Stimulated activated CD8-positive, alpha-beta memory T cell treated with anti-CD3 and anti-CD28 coated beads, Interleukin-15, amount 100 ng/mL, for 48 hours (primary cell): Measurements from ENCODE around the gene KRTAP4-2.
"Not testable (repeated sequence)": the region's sequence is repeated elsewhere in the genome, so short reads cannot be mapped to it uniquely, and the experiment has no call there.

Experiments
- DNase-seq, 2 donors: peaks; one replicate each; pipeline ENCODE4 v3.0.0-alpha.2; 2020; ENCODE audit warnings: low read depth in 2 of 2

KRTAP4-2 gene

DNA sequence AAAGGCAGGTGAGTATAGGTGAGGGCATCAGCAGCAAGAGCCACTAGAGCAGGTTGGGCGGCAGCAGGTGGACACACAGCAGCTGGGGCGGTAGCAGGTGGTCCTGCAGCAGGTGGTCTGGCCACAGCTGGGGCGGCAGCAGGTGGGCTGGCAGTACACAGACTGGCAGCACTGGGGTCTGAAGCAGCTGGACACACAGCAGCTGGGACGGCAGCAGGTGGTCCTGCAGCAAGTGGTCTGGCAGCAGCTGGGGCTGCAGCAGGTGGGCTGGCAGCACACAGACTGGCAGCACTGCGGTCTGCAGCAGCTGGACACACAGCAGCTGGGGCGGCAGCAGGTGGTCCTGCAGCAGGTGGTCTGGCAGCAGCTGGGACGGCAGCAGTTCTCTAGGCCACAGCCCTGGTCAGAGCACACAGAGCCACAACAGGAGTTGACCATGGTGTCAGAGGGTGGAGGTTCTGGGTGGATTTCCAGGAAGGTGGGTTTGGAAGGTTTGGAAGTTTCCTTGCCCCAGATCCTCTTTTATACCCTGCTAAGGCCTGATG lies at the start of gene KRTAP4-2:
KRTAP4-2 (minus strand) TSS at position 495 of the 545 bp plus-strand sequence; CDS start at position 438, 57 bp downstream.
- no peak for DNase-seq

DNA sequence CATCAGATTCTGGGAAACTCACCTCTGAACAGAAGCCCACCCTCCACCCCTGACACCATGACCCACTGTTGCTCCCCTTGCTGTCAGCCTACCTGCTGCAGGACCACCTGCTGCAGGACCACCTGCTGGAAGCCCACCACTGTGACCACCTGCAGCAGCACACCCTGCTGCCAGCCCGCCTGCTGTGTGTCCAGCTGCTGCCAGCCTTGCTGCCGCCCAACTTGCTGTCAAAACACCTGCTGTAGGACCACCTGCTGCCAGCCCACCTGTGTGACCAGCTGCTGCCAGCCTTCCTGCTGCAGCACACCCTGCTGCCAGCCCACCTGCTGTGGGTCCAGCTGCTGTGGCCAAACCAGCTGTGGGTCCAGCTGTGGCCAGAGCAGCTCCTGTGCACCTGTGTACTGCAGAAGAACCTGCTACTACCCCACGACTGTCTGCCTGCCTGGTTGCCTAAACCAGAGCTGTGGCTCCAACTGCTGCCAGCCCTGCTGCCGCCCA lies 48.6 kb upstream of the KRTAP4-2 start, which contains the start of gene KRTAP9-2:
KRTAP9-2 (plus strand) TSS at position 51 of the 498 bp plus-strand sequence; CDS start at position 58, 7 bp downstream.
- not testable (repeated sequence) for DNase-seq

DNA sequence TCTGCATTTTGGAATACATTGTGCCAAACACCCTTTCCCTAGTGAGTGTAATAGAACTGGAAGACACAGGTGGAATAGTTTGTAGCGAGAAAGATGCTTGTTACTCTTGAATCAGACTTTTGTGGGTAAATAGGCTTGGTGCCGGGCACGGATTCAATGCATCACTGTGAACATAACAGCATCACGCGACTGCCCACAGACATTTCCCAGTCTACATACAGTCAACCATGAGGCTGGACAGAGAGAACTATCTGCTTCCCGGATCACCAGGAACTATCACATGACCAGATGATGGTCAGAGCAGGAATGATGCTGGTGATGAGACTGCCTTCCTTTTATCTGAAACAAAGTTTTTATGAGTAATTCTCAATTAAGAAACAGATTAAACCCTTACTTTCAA lies 48.0 kb upstream of the KRTAP4-2 start:
- DNase-seq = no peak

DNA sequence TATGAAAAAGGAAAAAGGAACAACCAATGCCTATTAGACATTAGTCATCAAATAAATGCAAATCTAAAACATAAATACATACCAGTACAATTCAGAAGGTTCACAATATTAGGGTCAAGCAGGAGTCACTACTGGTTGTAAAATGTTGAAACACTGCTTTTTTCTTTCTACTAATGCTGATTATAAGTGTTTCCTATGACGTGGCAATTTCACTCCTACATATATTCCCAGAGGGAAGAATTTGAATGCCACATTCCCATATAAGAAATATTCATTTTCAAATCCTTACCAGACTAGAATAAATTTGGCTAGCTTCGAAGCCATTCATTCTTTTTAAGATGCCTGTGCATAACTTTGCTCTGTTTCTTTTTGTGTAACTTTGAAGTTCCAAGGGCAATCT lies 45.8 kb upstream of the KRTAP4-2 start:
- DNase-seq = no peak

DNA sequence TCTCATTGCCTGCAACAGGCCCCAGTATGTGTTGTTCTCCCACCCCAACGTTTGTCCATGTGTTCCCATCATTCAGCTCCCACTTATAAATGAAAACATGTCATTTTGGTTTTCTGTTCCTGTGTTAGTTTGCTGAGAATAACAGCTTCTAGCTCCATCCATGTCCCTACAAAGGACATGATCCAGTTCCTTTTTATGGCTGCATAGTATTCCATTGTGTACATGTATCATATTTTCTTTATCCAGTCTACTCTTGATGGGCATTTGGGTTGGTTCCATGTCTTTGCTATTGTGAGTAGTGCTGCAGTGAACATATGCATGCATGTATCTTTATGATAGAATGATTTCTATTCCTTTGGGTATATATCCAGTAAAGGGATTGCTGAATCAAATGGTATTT lies 37.7 kb upstream of the KRTAP4-2 start:
- DNase-seq = no peak

DNA sequence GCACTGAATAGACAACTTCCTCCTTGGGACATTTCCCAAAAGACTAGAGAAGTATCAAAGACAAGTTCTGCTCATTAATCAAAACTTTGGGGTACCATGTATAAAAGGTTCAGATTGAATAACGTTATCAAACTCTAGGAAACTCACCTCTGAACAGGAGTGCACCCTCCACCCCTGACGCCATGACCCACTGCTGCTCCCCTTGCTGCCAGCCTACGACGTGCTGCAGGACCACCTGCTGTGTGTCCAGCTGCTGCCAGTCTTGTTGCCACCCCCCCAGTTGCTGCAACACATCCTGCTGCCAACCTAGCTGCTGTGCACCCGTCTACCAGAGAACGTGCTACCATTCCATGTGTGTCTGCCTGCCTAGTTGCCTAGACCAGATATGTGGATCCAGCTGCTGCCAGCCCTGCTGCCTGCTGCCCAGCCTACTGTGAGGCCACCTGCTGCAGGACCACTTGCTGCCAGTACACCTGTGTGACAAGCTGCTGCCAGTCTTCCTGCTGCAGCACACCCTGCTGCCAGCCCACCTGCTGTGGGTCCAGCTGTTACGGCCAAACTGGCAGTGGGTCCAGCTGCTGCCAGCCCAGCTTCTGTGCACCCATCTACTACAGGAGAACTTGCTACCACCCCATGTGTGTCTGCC lies 34.6 kb upstream of the KRTAP4-2 start:
- no peak for DNase-seq

DNA sequence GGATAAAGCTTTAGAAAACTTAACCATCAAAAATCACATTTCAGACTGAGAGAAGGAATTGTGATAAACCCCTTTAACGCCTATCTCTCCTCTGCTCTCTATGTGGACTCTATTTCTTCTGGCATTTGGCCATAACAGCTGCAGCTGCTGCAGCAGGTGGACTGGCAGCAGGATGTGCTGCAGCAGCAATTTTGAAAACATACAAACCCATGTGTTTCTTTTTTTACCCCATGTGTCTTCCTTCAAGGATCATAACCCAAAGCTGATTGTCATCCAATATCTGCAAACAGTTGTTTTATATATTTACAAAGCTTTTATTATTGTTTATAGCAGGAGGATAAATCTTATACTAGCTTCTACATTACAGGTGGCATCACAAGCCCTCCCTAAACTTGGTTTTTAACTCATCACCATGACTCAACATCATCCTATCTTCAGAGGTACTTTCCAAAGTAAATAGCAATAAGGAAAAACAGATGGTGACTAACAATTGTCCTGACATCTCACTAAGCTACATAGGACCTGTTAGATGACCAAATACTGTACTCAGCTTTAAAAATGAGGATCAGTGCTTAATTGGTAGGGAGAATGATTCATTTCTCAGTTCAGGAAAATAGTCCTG lies 33.9 kb upstream of the KRTAP4-2 start:
- DNase-seq = no peak

DNA sequence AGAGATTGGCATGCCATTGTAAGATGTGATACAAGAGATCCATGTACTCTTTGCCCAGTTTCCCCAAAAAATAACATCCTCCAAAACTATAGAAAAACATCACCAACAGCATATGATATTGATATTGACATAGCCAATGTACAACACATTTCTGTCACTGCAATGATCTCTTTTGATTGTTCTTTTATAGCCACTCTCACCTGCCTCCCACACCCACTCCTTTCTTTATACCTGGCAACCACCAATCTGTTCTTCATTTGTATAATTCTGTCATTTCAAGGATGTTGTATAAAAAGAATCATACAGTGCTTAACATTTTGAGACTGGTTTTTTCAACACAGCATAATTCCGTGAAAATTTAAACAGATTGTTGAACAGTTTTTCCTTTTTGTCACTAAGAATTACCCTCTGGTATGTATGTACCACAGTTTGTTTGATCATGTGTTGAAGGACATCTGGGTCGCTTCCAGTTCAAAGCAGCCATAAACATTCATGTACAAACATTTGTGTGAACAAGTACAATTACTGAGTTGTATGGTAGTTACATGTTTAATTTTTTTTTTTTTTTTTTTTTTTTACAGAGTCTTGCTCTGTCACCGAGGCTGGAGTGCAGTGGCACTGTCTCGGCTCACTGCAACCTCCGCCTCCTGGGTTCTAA lies 21.5 kb upstream of the KRTAP4-2 start:
- DNase-seq = no peak

DNA sequence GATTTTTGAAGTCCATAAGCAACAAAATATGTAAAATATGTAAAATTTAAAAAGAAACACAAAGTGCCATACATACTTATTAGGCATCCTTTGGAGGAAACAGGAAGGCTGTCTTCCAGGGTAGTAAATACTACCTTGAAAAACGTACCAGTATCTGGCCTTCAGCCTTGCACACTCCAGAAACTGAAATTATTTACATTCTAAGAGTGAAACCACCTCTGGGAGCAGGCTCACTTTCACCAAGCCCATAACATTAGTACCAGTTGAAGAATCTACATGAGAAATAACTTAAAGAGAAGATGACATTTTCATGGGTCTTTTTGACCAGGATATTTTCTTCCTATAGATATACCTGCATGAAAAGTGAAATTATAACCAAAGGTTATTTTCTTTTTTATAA lies 18.0 kb upstream of the KRTAP4-2 start:
- DNase-seq = no peak

DNA sequence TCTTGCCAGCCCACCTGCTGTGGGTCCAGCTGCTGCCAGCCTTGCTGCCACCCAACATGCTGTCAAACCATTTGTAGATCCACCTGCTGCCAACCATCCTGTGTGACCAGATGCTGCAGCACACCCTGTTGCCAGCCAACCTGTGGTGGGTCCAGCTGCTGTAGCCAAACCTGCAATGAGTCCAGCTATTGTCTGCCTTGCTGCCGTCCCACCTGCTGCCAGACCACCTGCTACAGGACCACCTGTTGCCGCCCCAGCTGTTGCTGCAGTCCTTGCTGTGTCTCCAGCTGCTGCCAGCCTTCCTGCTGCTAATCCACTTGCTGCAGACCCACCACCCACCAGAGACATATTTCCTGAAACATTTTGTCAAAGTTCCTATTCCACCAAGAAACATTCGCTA lies 12.3 kb upstream of the KRTAP4-2 start:
- no peak for DNase-seq

DNA sequence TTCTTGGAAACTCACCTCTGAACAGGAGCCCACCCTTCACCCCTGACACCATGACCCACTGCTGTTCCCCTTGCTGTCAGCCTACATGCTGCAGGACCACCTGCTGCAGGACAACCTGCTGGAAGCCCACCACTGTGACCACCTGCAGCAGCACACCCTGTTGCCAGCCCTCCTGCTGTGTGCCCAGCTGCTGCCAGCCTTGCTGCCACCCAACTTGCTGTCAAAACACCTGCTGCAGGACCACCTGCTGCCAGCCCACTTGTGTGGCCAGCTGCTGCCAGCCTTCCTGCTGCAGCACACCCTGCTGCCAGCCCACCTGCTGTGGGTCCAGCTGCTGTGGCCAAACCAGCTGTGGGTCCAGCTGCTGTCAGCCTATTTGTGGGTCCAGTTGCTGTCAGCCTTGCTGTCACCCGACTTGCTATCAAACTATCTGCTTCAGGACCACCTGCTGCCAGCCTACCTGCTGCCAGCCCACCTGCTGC lies 11.9 kb upstream of the KRTAP4-2 start, which contains the start of gene KRTAP9-1:
KRTAP9-1 (plus strand) TSS at position 51 of the 482 bp plus-strand sequence; CDS start at position 51, 0 bp downstream.
- DNase-seq = not testable (repeated sequence)

DNA sequence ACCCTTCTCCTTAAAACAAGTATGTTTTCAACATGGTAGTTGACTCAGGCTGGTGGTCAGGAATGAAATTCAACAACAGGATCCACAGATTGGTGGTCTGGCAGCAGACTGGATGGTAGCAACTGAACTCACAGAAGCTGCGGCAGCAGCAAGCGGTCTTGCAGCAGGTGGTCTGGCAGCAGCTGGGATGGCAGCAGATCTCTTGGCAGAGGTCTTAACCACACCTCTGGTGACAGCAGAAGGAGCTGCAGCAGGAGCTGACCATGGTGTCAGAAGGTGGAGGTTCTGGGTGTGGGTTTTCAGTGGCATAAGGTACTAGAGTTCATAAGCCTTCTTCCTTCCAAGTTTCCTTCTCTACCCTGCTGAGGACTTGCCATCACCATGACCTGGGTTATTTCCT lies 8.9 kb upstream of the KRTAP4-2 start:
- no peak for DNase-seq

DNA sequence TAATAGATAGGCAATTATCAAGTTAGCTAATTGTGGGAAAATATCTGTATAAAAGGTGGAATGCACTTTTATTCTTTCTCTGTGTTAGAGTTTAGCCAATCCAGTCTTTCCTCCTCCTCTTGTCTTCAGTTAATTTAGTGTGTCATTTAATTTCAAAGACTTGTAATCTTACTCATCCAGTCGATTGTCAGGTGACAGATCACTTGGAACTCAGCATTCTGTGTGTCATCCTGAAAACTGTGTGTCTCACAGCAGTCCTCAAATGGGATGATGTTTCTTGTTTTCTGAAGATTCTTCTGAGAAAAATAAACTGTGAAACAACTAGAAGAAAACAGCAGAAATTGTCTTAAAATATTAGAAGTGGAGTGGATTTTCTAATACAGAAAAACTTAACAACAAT lies 7.0 kb upstream of the KRTAP4-2 start:
- no peak for DNase-seq

DNA sequence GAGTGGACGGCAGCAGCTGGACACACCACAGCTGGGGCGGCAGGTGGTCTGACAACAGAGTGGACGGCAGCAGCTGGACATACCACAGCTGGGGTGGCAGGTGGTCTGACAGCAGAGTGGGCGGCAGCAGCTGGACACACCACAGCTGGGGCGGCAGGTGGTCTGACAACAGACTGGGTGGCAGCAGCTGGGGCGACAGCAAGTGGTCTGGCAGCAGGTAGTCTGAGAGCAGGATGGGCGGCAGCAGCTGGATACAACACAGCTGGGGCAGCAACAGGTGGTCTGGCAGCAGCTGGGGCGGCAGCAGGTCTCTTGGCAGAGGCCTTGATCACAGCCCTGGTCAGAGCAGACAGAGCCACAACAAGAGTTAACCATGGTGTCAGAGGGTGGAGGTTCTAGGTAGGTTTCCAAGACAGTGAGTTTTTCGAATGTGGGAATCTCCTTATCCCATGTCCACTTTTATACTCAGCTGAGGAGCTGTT lies 6.5 kb upstream of the KRTAP4-2 start, which contains the start of gene KRTAP4-1:
KRTAP4-1 (minus strand) TSS at position 432 of the 482 bp plus-strand sequence; CDS start at position 375, 57 bp downstream.
- DNase-seq = no peak

DNA sequence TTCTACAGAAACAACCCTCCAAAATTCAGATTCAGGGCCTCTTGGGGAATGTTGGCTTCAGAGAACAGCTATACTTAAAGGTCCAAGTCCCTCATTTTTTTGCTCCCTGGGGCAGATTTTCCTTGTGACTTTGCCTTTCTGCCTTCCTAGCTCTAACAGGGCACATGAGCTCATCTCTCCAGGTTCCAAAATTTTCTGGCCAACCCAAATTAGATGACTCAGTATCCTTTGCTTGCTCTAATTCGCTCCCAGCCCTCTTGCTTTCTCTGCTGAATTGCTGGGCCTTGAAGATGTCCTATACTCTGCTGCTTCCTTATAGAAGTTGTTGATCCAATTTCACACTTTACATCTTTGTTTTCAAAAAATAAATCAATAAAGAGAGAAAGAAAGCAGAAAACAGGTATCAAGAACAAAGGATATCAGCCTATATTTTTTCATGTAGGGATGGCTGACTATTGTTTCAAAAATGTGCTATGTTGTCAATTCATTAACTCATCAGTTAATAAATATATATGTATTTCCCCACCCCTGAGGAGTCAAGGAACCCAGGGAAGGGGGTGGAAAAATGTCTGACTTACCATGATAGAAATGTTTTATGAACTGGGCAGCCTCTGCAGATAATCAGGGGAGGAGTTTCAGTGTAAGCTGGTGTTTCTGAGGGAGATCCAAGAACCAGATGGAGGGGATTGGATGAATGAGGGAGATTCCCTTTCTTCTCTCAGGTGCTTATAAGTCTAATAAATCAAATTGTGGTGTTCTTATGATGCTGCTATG lies 1.0 kb upstream of the KRTAP4-2 start:
- no peak for DNase-seq

DNA sequence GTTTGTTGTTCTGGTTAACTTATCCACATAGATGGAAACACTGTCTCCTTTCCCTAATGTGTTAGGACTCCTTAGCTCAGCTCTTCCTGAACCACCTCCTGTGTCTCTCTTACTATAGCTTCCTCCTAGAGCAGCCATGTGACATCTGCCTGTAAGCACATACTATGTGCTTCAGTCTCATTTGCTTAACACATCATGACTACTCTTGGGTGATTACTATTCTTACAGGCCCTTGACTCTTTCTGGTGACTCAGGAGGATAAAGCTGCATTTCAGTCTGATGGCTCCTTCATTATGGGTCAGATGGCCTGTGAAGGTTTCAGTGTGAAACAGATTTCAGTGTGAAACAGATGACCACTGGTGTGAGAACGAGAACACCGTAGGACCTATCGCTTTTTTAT lies 320 bp upstream of the KRTAP4-2 start:
- DNase-seq = no peak

DNA sequence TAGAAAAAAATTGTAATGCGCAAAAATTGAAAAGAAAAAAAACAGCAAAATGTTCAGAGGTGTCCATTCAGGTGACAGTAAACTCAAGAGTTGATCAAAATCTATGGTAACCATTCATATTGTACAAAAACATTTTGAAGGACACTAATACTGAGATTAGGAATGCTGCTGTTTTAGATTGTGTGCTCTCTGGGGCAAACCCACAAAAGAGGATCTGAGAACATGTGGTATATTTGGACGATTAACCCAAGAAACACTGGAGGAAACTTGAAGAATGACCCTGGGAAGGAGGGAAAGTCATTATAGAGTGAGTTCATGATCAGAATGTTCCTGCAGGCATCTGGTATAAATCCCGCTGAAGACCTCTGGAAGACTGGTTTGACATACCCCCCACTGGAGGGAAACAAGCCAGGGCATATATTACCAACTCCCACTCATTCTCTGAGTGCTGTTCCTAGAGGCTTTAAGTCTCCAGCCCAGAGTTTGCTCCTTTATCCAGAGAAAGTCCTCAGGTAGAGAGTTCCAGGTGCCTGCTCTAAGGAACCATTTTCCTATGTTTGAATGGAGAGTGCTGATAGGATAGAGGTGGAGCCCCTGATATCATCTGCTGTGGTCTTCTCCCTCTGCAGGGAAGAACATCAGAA lies 1.2 kb downstream of the KRTAP4-2 start:
- no peak for DNase-seq

DNA sequence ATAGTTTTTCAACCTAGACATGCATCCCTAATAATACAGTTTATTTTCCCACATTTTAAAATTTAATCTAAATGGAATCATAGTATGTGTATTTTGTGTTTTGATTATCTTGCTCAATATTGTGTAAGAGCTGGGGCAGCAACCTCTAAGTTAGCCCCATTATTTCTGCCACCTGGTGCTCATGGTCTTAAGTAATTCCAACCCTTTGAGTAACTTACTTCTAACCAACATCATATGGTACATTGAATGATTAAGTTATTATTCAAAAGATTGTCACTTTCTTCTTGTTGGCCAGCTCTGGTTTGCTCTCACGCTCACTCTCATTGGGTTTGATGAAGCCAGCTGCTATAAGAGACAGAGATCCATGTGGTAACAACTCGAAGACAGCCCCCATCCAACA lies 6.1 kb downstream of the KRTAP4-2 start:
- no peak for DNase-seq

DNA sequence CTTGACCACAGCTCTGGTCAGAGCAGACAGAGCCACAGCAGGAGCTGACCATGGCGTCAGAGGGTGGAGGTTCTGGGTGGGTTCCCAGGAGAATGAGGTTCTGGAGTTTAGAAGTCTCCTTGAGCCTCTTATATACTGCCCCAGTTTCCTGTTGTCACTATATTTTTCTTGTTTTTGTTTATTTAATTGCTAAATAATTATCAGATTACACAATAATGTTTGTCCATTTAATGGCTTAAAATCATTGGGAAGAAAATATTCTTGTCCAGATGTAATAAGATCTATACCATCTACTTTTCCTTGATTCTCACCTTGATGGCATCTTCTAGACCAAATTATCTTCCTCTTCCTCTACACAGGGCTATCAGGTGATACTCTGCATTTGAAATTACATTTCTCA lies 9.9 kb downstream of the KRTAP4-2 start, which contains the start of gene KRTAP4-3:
KRTAP4-3 (minus strand) TSS at position 101 of the 400 bp plus-strand sequence; CDS start at position 52, 49 bp downstream.
- no peak for DNase-seq

DNA sequence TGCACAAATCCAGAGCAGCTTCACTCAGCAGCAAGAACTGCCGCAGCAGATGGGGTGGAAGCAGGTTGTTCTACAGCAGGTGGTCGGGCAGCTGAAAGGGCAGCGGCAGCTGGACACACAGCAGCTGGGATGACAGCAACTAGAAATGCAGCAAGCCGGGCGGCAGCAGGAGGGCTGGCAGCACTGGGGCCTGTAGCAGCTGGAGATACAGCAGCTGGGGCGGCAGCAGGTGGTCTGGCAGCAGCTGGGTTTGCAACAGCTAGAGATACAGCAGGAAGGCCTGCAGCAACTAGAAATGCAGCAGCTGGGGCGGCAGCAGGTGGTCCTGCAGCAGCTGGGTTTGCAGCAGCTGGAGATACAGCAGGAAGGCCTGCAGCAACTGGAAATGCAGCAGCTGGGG lies 10.5 kb downstream of the KRTAP4-2 start:
- no peak for DNase-seq
